ENCODE measurements around the gene CCDC137. TPM values are rescaled to one million over a fixed set of nuclear protein-coding genes. Genes with fewer than 3 reads are reported as not detected.

CCDC137 gene
- total RNA-seq, 1 donor from 2014 or later, result 12.8 TPM

- no peak overlapping the region for H3K27ac ChIP-seq
- H3K27me3 ChIP-seq (ENCODE audit: low read depth), result no peaks in the 10 kb centered on the region
- H3K9me3 ChIP-seq, result no peaks in the 10 kb centered on the region
- DNase-seq, result no peak
- intact Hi-C loops (cut with DNase I), result no loop called here
- no peak for TF ChIP-seq CTCF (IDR thresholded peaks at IDR 0.05)
- no peak for ATAC-seq
- no peaks in the 10 kb centered on the region for H3K4me1 ChIP-seq
- no peak overlapping the region for H3K4me3 ChIP-seq
- H3K36me3 ChIP-seq, result peaks cover 100% of the 10 kb centered on the region
These were observed 27.1 kb downstream of the CCDC137 start for GRCh38 chr17:81693509-81694210.

GRCh38 chr17:81694810-81695209, 28.3 kb downstream of the CCDC137 start:
- Histone ChIP-seq H3K4me3 (no peak overlapping the region), H3K27ac (no peak overlapping the region), H3K4me1 (no peaks in the 10 kb centered on the region), H3K9me3 (no peaks in the 10 kb centered on the region), H3K27me3 (ENCODE audit: low read depth) (no peaks in the 10 kb centered on the region), H3K36me3 (peaks cover 100% of the 10 kb centered on the region)
- no peak for TF ChIP-seq CTCF (IDR thresholded peaks at IDR 0.05)
- ATAC-seq (no peak), DNase-seq (no peak)
- intact Hi-C loops (cut with DNase I), result no loop called here

GRCh38 chr17:81695211-81695610, 28.7 kb downstream of the CCDC137 start:
- H3K36me3 ChIP-seq, result peaks cover 97% of the 10 kb centered on the region
- no peak overlapping the region for H3K4me3 ChIP-seq
- intact Hi-C loops (cut with DNase I), result no loop called here
- peak in 1 of 2 donors; percentile 10 for ATAC-seq
- no peaks in the 10 kb centered on the region for H3K4me1 ChIP-seq
- DNase-seq, result no peak
- no peak overlapping the region for H3K27ac ChIP-seq
- TF ChIP-seq CTCF (IDR thresholded peaks at IDR 0.05), result no peak
- no peaks in the 10 kb centered on the region for H3K9me3 ChIP-seq
- H3K27me3 ChIP-seq (ENCODE audit: low read depth), result no peaks in the 10 kb centered on the region

- no peak for TF ChIP-seq CTCF (IDR thresholded peaks at IDR 0.05)
- H3K27me3 ChIP-seq (ENCODE audit: low read depth), result no peaks in the 10 kb centered on the region
- H3K27ac ChIP-seq, result no peak overlapping the region
- no peak overlapping the region for H3K4me3 ChIP-seq
- peaks cover 5% of the 10 kb centered on the region for H3K4me1 ChIP-seq
- H3K9me3 ChIP-seq, result no peaks in the 10 kb centered on the region
- intact Hi-C loops (cut with DNase I), result no loop called here
- H3K36me3 ChIP-seq, result peaks cover 96% of the 10 kb centered on the region
- ATAC-seq, result no peak
- no peak for DNase-seq
These were observed 29.3 kb downstream of the CCDC137 start for GRCh38 chr17:81695801-81696200.

GRCh38 chr17:81696218-81696941, 29.8 kb downstream of the CCDC137 start:
- DNase-seq (no peak), ATAC-seq (no peak)
- intact Hi-C loops (cut with DNase I), result no loop called here
- H3K4me1 ChIP-seq, result peaks cover 11% of the 10 kb centered on the region
- H3K9me3 ChIP-seq, result no peaks in the 10 kb centered on the region
- H3K27ac ChIP-seq, result no peak overlapping the region
- TF ChIP-seq CTCF (IDR thresholded peaks at IDR 0.05), result no peak
- H3K36me3 ChIP-seq, result peaks cover 96% of the 10 kb centered on the region
- H3K27me3 ChIP-seq (ENCODE audit: low read depth), result no peaks in the 10 kb centered on the region
- no peak overlapping the region for H3K4me3 ChIP-seq

Data from lower lobe of right lung (tissue), 2 donors.